ENCODE results near the gene DLG4. TPM values are rescaled to one million over a fixed set of nuclear protein-coding genes. Genes with fewer than 3 reads are reported as not detected.

The DLG4 gene
- polyA plus RNA-seq, 3 donors, result 28.3 to 47.7 (median 37.6) TPM

DNA sequence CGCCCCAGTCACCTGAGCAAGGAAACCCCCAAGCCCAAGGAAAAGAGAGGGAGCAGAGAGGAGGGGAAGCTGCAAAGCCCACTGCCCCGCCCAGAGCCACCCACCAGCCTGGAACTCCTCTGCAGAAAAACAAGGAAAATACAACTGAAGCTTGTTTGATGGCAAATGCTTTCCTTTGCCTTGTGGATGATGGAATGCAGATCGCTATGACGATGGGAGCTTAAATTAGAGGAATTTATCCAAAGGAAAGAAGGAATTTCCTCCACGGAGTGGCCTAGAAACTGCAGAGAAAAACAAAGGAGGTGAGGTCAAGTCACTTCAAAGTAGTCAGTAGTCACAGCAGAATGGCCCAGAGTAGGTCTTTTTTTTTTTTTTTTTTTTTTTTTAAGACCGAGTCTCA lies 73.5 kb downstream of the DLG4 start:
- no peak for DNase-seq (ENCODE audit: extremely low read depth in 1 of 11, low read depth in 9 of 11, low spot score in 4 of 11)

DNA sequence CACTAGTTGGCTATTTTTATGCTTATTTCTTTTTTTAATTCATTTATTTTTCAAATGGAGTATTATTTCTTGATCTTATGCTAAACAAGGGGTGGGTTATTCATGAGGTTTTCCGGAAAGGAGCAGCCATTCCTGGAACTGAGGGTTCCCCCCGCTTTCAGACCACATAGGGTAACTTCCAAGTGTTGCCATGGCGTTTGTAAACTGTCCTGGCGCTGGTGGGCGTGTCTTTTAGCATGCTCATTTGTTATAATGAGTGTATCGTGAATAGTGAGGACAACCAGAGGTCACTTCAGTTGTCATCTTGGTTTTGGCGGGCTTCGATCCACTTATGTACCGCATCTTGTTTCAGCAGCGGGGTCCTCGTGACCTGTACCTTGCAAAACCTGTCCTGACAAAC lies 75.4 kb downstream of the DLG4 start:
- no peak for DNase-seq (ENCODE audit: extremely low read depth in 1 of 11, low read depth in 9 of 11, low spot score in 4 of 11)

DNA sequence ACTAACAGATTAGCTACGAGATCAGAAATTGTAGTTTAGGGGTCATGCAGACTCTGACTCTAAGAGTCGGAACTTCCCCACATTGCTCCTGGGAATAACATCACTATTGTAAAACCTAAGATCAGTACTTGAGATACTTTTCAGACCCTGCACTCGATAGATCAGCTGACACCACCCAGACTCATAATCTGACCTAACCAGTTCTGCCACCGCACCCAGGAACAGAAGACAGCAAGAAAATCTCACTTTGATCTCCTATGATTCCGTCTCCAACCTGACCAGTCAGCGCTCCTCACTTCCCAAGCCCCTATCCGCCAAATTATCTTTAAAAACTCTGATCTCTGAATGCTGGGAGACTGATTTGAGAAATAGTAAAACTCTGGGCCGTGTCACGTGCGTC lies 77.8 kb downstream of the DLG4 start:
- DNase-seq (ENCODE audit: extremely low read depth in 1 of 11, low read depth in 9 of 11, low spot score in 4 of 11), result no peak

- no peak for DNase-seq (ENCODE audit: extremely low read depth in 1 of 11, low read depth in 9 of 11, low spot score in 4 of 11)
Measured at GRCh38 chr17:7139400-7139799, 80.2 kb downstream of the DLG4 start.

DNA sequence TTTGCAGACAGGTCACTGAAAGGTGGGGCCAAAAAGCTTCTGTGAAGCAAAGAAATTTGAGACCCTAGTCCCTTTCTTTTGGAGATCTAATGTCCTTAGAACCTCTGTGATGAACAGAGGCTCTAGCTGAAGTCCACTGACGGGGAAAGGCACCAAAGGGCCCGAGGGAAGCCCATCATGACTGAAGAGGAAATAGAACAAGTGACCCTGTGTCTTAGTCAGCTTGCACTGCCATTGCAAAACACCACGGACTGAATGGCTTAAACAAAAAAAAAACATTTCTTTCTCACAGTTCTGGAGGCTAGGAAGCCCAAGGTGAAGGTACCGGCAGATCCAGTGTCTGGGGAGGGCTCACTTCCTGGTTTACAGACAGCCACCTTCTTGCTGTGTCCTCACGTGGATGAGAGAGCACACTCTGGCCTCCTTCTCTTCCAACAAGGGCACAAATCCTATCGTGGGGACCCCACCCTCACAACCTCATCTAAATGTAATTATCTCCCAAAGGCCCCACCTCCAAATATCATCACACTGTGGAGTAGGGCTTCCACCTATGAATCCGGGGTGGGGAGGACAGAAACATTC lies 80.7 kb downstream of the DLG4 start:
- DNase-seq (ENCODE audit: extremely low read depth in 1 of 11, low read depth in 9 of 11, low spot score in 4 of 11), result no peak

GRCh38 chr17:7137171-7137943 lies 82.3 kb downstream of the DLG4 start:
- no peak for DNase-seq (ENCODE audit: extremely low read depth in 1 of 11, low read depth in 9 of 11, low spot score in 4 of 11)

Other genes with a start within 250 kb of the DLG4 start
- gene ALOX12, start 223.8 kb downstream of the DLG4 start, polyA plus RNA-seq (ENCODE audit: insufficient read length in 3 of 3), result 1 to 10 TPM; 1.6 to 2.6 (median 2.3) TPM
- 100 to 1,000 TPM; 162 to 199 (median 190) TPM for gene RNASEK, start 207.2 kb downstream of the DLG4 start, polyA plus RNA-seq (ENCODE audit: insufficient read length in 3 of 3)
- gene BCL6B, start 196.8 kb downstream of the DLG4 start, polyA plus RNA-seq (ENCODE audit: insufficient read length in 3 of 3), result 10 to 100 TPM; 23.7 to 28.0 (median 25.2) TPM
- gene SLC16A13, start 183.8 kb downstream of the DLG4 start, polyA plus RNA-seq (ENCODE audit: insufficient read length in 3 of 3), result 1 to 10 TPM; 3.3 to 4.6 (median 4.5) TPM
- under 1 TPM; 0.52 to 0.67 (median 0.53) TPM for gene SLC16A11, start 175.7 kb downstream of the DLG4 start, polyA plus RNA-seq (ENCODE audit: insufficient read length in 3 of 3)
- gene CLEC10A, start 139.6 kb downstream of the DLG4 start, polyA plus RNA-seq (ENCODE audit: insufficient read length in 3 of 3), result 1 to 10 TPM in 1 of 3 donors, under 1 TPM in 2; 0.89 to 2.2 (median 0.92) TPM
- 1 to 10 TPM in 2 of 3 donors, under 1 TPM in 1; 0.89 to 2.6 (median 2.1) TPM for gene ASGR2, start 105.0 kb downstream of the DLG4 start, polyA plus RNA-seq (ENCODE audit: insufficient read length in 3 of 3)
- 10 to 100 TPM in 1 of 3 donors, 1 to 10 TPM in 2; 6.1 to 10.7 (median 7.2) TPM for gene ASGR1, start 40.5 kb downstream of the DLG4 start, polyA plus RNA-seq (ENCODE audit: insufficient read length in 3 of 3)
- 100 to 1,000 TPM; 438 to 579 (median 497) TPM for gene ACADVL, start 102 bp upstream of the DLG4 start, polyA plus RNA-seq (ENCODE audit: insufficient read length in 3 of 3)
- 10 to 100 TPM; 49.8 to 66.7 (median 64.4) TPM for gene DVL2, start 14.7 kb upstream of the DLG4 start, polyA plus RNA-seq (ENCODE audit: insufficient read length in 3 of 3)
- 10 to 100 TPM; 51.3 to 65.8 (median 53.1) TPM for gene PHF23, start 19.6 kb upstream of the DLG4 start, polyA plus RNA-seq (ENCODE audit: insufficient read length in 3 of 3)
- gene GABARAP, start 22.6 kb upstream of the DLG4 start, polyA plus RNA-seq (ENCODE audit: insufficient read length in 3 of 3), result 100 to 1,000 TPM; 435 to 476 (median 455) TPM
- gene CTDNEP1, start 31.9 kb upstream of the DLG4 start, polyA plus RNA-seq (ENCODE audit: insufficient read length in 3 of 3), result 100 to 1,000 TPM; 151 to 152 (median 151) TPM
- gene ELP5, start 32.4 kb upstream of the DLG4 start, polyA plus RNA-seq (ENCODE audit: insufficient read length in 3 of 3), result 10 to 100 TPM; 51.6 to 63.0 (median 55.1) TPM
- gene CLDN7, start 42.6 kb upstream of the DLG4 start, polyA plus RNA-seq (ENCODE audit: insufficient read length in 3 of 3), result 10 to 100 TPM; 41.1 to 74.2 (median 41.8) TPM
- 1 to 10 TPM; 1.8 to 2.7 (median 2.5) TPM for gene SLC2A4, start 61.9 kb upstream of the DLG4 start, polyA plus RNA-seq (ENCODE audit: insufficient read length in 3 of 3)
- gene YBX2, start 74.8 kb upstream of the DLG4 start, polyA plus RNA-seq (ENCODE audit: insufficient read length in 3 of 3), result 1 to 10 TPM; 3.8 to 5.3 (median 5.2) TPM
- 100 to 1,000 TPM; 313 to 353 (median 324) TPM for gene EIF5A, start 87.8 kb upstream of the DLG4 start, polyA plus RNA-seq (ENCODE audit: insufficient read length in 3 of 3)
- gene GPS2, start 95.5 kb upstream of the DLG4 start, polyA plus RNA-seq (ENCODE audit: insufficient read length in 3 of 3), result 100 to 1,000 TPM in 1 of 3 donors, 10 to 100 TPM in 2; 95.6 to 101 (median 97.4) TPM
- 10 to 100 TPM; 30.6 to 38.2 (median 36.1) TPM for gene NEURL4, start 109.5 kb upstream of the DLG4 start, polyA plus RNA-seq (ENCODE audit: insufficient read length in 3 of 3)
- 10 to 100 TPM in 1 of 3 donors, 1 to 10 TPM in 2; 7.0 to 12.5 (median 7.6) TPM for gene ACAP1, start 116.7 kb upstream of the DLG4 start, polyA plus RNA-seq (ENCODE audit: insufficient read length in 3 of 3)
- 10 to 100 TPM; 10.7 to 13.9 (median 12.0) TPM for gene KCTD11, start 132.3 kb upstream of the DLG4 start, polyA plus RNA-seq (ENCODE audit: insufficient read length in 3 of 3)
- gene TMEM95, start 135.3 kb upstream of the DLG4 start, polyA plus RNA-seq (ENCODE audit: insufficient read length in 3 of 3), result not detected
- gene TNK1, start 161.3 kb upstream of the DLG4 start, polyA plus RNA-seq (ENCODE audit: insufficient read length in 3 of 3), result 1 to 10 TPM; 5.1 to 9.0 (median 6.0) TPM
- gene PLSCR3, start 174.7 kb upstream of the DLG4 start, polyA plus RNA-seq (ENCODE audit: insufficient read length in 3 of 3), result 10 to 100 TPM; 28.8 to 41.5 (median 41.4) TPM
- gene TMEM256, start 184.3 kb upstream of the DLG4 start, polyA plus RNA-seq (ENCODE audit: insufficient read length in 3 of 3), result 10 to 100 TPM; 81.9 to 99.2 (median 87.3) TPM
- 10 to 100 TPM; 21.4 to 36.4 (median 29.0) TPM for gene NLGN2, start 188.0 kb upstream of the DLG4 start, polyA plus RNA-seq (ENCODE audit: insufficient read length in 3 of 3)
- under 1 TPM in 2 of 3 donors, not detected in 1; 0.10 to 0.22 TPM for gene SPEM1, start 200.5 kb upstream of the DLG4 start, polyA plus RNA-seq (ENCODE audit: insufficient read length in 3 of 3)
- gene SPEM2, start 205.8 kb upstream of the DLG4 start, polyA plus RNA-seq (ENCODE audit: insufficient read length in 3 of 3), result not detected
- not detected for gene SPEM3, start 209.0 kb upstream of the DLG4 start, polyA plus RNA-seq (ENCODE audit: insufficient read length in 3 of 3)
- gene TMEM102, start 215.6 kb upstream of the DLG4 start, polyA plus RNA-seq (ENCODE audit: insufficient read length in 3 of 3), result 1 to 10 TPM; 3.4 to 5.2 (median 4.6) TPM
- 10 to 100 TPM in 1 of 3 donors, 1 to 10 TPM in 2; 5.6 to 12.6 (median 8.0) TPM for gene FGF11, start 219.7 kb upstream of the DLG4 start, polyA plus RNA-seq (ENCODE audit: insufficient read length in 3 of 3)
- 10 to 100 TPM in 2 of 3 donors, 1 to 10 TPM in 1; 9.3 to 10.7 (median 10.4) TPM for gene CHRNB1, start 225.2 kb upstream of the DLG4 start, polyA plus RNA-seq (ENCODE audit: insufficient read length in 3 of 3)